ENCODE measurements around the gene SART3.
A peak's percentile ranks its signal among the peaks of the same experiment; 100 is the strongest.
"Not testable (repeated sequence)": the region's sequence is repeated elsewhere in the genome, so short reads cannot be mapped to it uniquely, and the experiment has no call there.

The SART3 gene

GRCh38 chr12:108563136-108563803, 2.3 kb upstream of the SART3 start:
- DNase-seq = peak; percentile 85

- peak; percentile 99 for DNase-seq
These were observed 1.6 kb upstream of the SART3 start, which contains the start of gene ISCU for GRCh38 chr12:108562348-108563135. Gene ISCU, plus strand, starts transcription at chr12:108562596. Its CDS starts 27 bp downstream, at chr12:108562623.

GRCh38 chr12:108561852-108562347, 927 bp upstream of the SART3 start:
- no peak for DNase-seq

GRCh38 chr12:108560321-108560721, 652 bp downstream of the SART3 start:
- DNase-seq = no peak

- DNase-seq = no peak
These were observed 1.2 kb downstream of the SART3 start for GRCh38 chr12:108559748-108560147.

GRCh38 chr12:108559007-108559655, 1.8 kb downstream of the SART3 start:
- DNase-seq = no peak

GRCh38 chr12:108555383-108555782, 5.6 kb downstream of the SART3 start:
- not testable (repeated sequence) for DNase-seq

- DNase-seq = no peak
These were observed 7.2 kb downstream of the SART3 start for GRCh38 chr12:108553799-108554198.

- DNase-seq = no peak
These were observed 9.4 kb downstream of the SART3 start for GRCh38 chr12:108551535-108551934.

GRCh38 chr12:108548954-108549521, 11.9 kb downstream of the SART3 start:
- DNase-seq = no peak

GRCh38 chr12:108547686-108548085, 13.3 kb downstream of the SART3 start:
- DNase-seq = no peak

GRCh38 chr12:108543652-108544051, 17.3 kb downstream of the SART3 start:
- no peak for DNase-seq

GRCh38 chr12:108542320-108542719, 18.7 kb downstream of the SART3 start:
- no peak for DNase-seq

GRCh38 chr12:108538616-108539195, 22.3 kb downstream of the SART3 start:
- DNase-seq = no peak

GRCh38 chr12:108538146-108538545, 22.8 kb downstream of the SART3 start:
- DNase-seq = no peak

GRCh38 chr12:108531929-108532848, 28.8 kb downstream of the SART3 start:
- DNase-seq = no peak

- no peak for DNase-seq
These were observed 30.8 kb downstream of the SART3 start for GRCh38 chr12:108530161-108530560.

GRCh38 chr12:108527166-108527496, 33.8 kb downstream of the SART3 start:
- no peak for DNase-seq

GRCh38 chr12:108526482-108527165, 34.3 kb downstream of the SART3 start:
- DNase-seq = no peak

- DNase-seq = no peak
These were observed 35.3 kb downstream of the SART3 start for GRCh38 chr12:108525681-108526080.

GRCh38 chr12:108523365-108523764, 37.6 kb downstream of the SART3 start:
- DNase-seq = no peak

Data from stimulated activated CD4-positive, alpha-beta T cell treated with anti-CD3 and anti-CD28 coated beads, Interleukin-4, amount 100 ng/mL, for 1 hour (primary cell).